Ovary (tissue), 9 donors: ENCODE results near the gene CMTM1. TPM values are rescaled to one million over a fixed set of nuclear protein-coding genes. Genes with fewer than 3 reads are reported as not detected.

Experiments
- DNase-seq, 5 donors: peaks; one replicate each; pipeline ENCODE4 v3.0.0-alpha.2; 2019 to 2020
- H3K27ac ChIP-seq, 2 donors: fragments of 200-600 bp; one replicate each; pipeline versions ENCODE4 v1.5.1 to v1.8.0; 2019 to 2022
- H3K27me3 ChIP-seq: fragments of 200-600 bp; one replicate; pipeline ENCODE4 v1.8.0; 2022
- H3K36me3 ChIP-seq: fragments of 200-600 bp; sonication (generic); one replicate; pipeline ENCODE4 v1.5.1; 2019
- H3K4me1 ChIP-seq: one replicate; pipeline ENCODE4 v1.8.1; 2013; ENCODE audit warnings: mild to moderate bottlenecking, moderate library complexity; ENCODE audit not compliant: insufficient read depth
- H3K4me3 ChIP-seq: fragments of 200-600 bp; sonication (generic); one replicate; pipeline ENCODE4 v1.5.1; 2017
- H3K9me3 ChIP-seq, 2 donors: fragments of 200-600 bp in 1 of 2; sonication (generic) in 1 of 2; one replicate each; pipeline versions ENCODE4 v1.5.1 to v1.8.1; 2013 to 2019; ENCODE audit warnings: mild to moderate bottlenecking in 1 of 2, moderate library complexity in 1 of 2
- CTCF ChIP-seq, 3 donors: fragments of 450-650 bp in 2 of 3; fragments of 200-600 bp in 1 of 3; IDR thresholded peaks; one replicate each; pipeline versions ENCODE4 v1.5.1 to v1.8.0; 2016 to 2022; ENCODE audit warnings: antibody characterized with exemption in 3 of 3, mild to moderate bottlenecking in 1 of 3
- EP300 ChIP-seq: sonication (generic); formaldehyde crosslinking; IDR thresholded peaks from one replicate; pipeline ENCODE4 v1.6.1; 2017; ENCODE audit warnings: antibody characterized with exemption
- POLR2A ChIP-seq: fragments of 450-650 bp; IDR thresholded peaks from one replicate; pipeline ENCODE4 v1.6.1; 2017; ENCODE audit warnings: antibody characterized with exemption, mild to moderate bottlenecking, moderate library complexity
- WGBS, 3 donors: extraction: QIAGEN DNeasy Blood & Tissue Kit in 1 of 3; methylation state at CpG; one replicate each; pipeline versions ENCODE4 v1.1.5 to v1.1.7; 2013 to 2017; 5-methylcytosine and 5-hydroxymethylcytosine counted together
- intact Hi-C, 4 donors: fragments of 100-400 bp; cut with DNase I; formaldehyde crosslinking; loops; one replicate each; pipeline versions ENCODE4 v1.11.0 to v1.15.1; 2022 to 2023
- polyA plus RNA-seq, 2 donors: library from polyadenylated mRNA; stranded (reverse); fragments of 200-250 nt in 1 of 2; fragments of 350-450 nt in 1 of 2; fragmentation: Illumina TruSeq in 1 of 2; extraction: RNeasy Lipid Tissue Mini Kit (QIAGEN cat#74804) in 1 of 2; gene quantifications; one replicate each; pipeline ENCODE4 v1.2.3, GENCODE V29; 2013 to 2014
- total RNA-seq, 7 donors: library from RNA; depleted of rRNA in 2 of 7; stranded (reverse); fragments of >200 nt in 2 of 7; fragmentation: NEBNext Ultra II Directional in 3 of 7; extraction: Animal tissue kit (Norgen Biotek cat#: 25700) in 3 of 7; gene quantifications; one replicate each; pipeline versions ENCODE4 v1.1.0 to v1.2.4, GENCODE V29; 2016 to 2023
- donor health status: DM: no; HTN: no; CAD: no; lungs with moderate emphysema.
- donor health status: DM: no; HTN: no; CAD: no.
- donor health status: Bipolar disorder and iron deficiency.
- donor health status: DM: yes; HTN: yes; CAD: no.
- donor health status: DM: no; HTN: no; CAD: no.
- donor health status: DM: yes; HTN: yes; CAD: no.

Gene CMTM1
- total and polyA plus RNA-seq, 9 donors, result 0.22 to 7.1 (median 3.6) TPM

DNA sequence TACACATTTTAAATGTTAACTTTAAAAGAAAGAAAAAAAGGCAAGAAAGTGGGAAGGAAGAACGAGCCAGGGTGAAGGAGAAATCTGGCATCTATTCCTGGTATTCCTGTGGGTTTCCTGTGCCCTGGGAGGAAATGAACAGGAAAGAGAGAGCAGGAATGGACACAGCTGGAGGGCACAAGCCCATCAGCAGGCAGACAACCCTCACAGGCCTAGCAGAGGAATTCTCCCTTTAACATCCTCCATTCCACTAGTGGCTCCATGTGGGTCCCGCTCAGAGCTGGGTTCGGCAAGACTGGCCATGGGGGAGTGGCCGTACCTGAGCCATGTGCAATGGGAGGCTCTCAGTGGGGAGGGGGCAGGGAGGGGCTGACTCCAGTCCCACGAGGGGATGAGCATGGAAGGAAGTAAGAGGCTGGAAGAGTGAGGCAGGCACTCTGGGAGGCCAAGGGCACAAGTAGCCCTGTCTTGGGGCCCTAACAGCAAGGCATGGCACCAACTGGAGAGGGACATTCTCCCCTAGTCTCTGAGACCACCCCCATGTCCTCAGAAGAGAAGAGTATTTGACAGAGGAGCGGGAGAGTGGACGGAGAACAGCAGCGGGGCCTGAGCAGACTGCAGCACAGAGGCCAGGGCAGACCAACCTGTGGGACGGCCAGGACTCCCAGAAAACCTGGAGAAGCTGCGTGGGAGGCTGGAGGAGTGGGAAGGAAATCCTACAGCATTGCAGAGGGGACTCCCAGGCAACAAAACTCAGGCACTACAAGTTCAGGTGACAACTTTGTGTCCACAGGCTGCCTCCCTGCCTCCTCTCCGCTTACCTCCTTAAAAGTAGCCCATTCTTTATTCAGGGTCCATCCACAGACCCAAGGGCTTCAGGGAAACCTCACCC, 46.5 kb upstream of the CMTM1 start:
- H3K27ac ChIP-seq, result no peak overlapping the region
- no peaks in the 10 kb centered on the region for H3K36me3 ChIP-seq
- H3K9me3 ChIP-seq, result no peaks in the 10 kb centered on the region
- no peaks in the 10 kb centered on the region for H3K27me3 ChIP-seq
- TF ChIP-seq CTCF (IDR thresholded peaks at IDR 0.05), result no peak
- no peak for TF ChIP-seq POLR2A
- no peak for TF ChIP-seq EP300
- intact Hi-C loops, result loop anchor here in 3 of 4 donors (5.0 kb wide), 1 partner anchor 33 kb away; the partner anchor contains the start of genes CKLF (in 3 of the 3) and TK2 (in 3 of the 3)
- peaks cover 22% of the 10 kb centered on the region for H3K4me1 ChIP-seq
- H3K4me3 ChIP-seq, result no peak overlapping the region
- 82 to 85% (median 85%) methylated on average over 11 of the region's 11 CpGs for WGBS, 3 donors
- DNase-seq, result no peak

GRCh38 chr16:66520406-66521170, 45.7 kb upstream of the CMTM1 start:
- no peak overlapping the region for H3K27ac ChIP-seq
- H3K4me3 ChIP-seq, result no peak overlapping the region
- H3K27me3 ChIP-seq, result no peaks in the 10 kb centered on the region
- H3K9me3 ChIP-seq, result no peaks in the 10 kb centered on the region
- WGBS, 3 donors, result 76 to 83% (median 79%) methylated on average over 14 of the region's 14 CpGs
- no peaks in the 10 kb centered on the region for H3K36me3 ChIP-seq
- peaks cover 22% of the 10 kb centered on the region for H3K4me1 ChIP-seq
- no peak for DNase-seq
- no peak for TF ChIP-seq POLR2A
- no peak for TF ChIP-seq EP300
- TF ChIP-seq CTCF (IDR thresholded peaks at IDR 0.05), result no peak
- intact Hi-C loops, result no loop called here

- H3K27ac ChIP-seq, result no peak overlapping the region
- no peak for DNase-seq
- no peaks in the 10 kb centered on the region for H3K9me3 ChIP-seq
- no peak for TF ChIP-seq EP300
- no peak for TF ChIP-seq POLR2A
- TF ChIP-seq CTCF (IDR thresholded peaks at IDR 0.05), result no peak
- H3K36me3 ChIP-seq, result no peaks in the 10 kb centered on the region
- intact Hi-C loops, result no loop called here
- WGBS, 3 donors, result 87 to 96% (median 94%) methylated on average over 5 of the region's 5 CpGs
- no peaks in the 10 kb centered on the region for H3K27me3 ChIP-seq
- H3K4me3 ChIP-seq, result no peak overlapping the region
- H3K4me1 ChIP-seq, result peaks cover 19% of the 10 kb centered on the region
Observed at GRCh38 chr16:66521252-66521713, 45.0 kb upstream of the CMTM1 start.

- no peak for TF ChIP-seq POLR2A
- no peak for TF ChIP-seq EP300
- no peak for TF ChIP-seq CTCF (IDR thresholded peaks at IDR 0.05)
- intact Hi-C loops, result no loop called here
- Histone ChIP-seq H3K27ac (no peak overlapping the region), H3K9me3 (no peaks in the 10 kb centered on the region), H3K4me1 (peaks cover 16% of the 10 kb centered on the region), H3K36me3 (no peaks in the 10 kb centered on the region), H3K27me3 (no peaks in the 10 kb centered on the region), H3K4me3 (no peak overlapping the region)
- no peak for DNase-seq
- WGBS, 3 donors, result 69 to 74% (median 72%) methylated on average over 17 of the region's 17 CpGs
Observed at GRCh38 chr16:66521951-66522771, 44.1 kb upstream of the CMTM1 start.
